ENCODE measurements around the gene WASF2. TPM values are rescaled to one million over a fixed set of nuclear protein-coding genes. Genes with fewer than 3 reads are reported as not detected.

WASF2 gene
- total and polyA plus RNA-seq, 2 of the 8 experiments (the other 6 are each of a cell fraction or from before 2014, with no cell fraction given): 32.1 to 86.6 TPM

DNA sequence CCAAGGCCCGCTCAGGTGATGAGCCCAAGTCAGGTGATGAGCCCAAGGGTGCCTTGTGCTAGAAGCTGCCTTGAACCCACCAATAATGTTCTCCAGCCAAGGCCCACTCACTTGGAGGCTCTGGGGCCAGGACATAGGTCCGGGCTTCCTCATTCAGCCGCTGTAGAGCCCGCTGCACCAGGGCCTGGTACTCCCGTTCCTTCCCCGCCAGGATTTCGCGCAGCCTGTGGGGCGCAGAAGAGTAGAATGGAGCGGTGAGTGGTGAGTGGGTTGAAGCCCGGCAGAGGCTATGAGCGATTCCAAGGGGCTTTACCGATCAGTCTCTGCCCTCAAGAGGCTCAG is 133.7 kb downstream of the WASF2 start:
- Histone ChIP-seq H3K18ac (ENCODE audit: extremely low read depth, low read length) (no peak overlapping the region), H3K4ac (replicated peaks; ENCODE audit: insufficient read length, low read depth, low read length) (no peak overlapping the region), H2BK15ac (ENCODE audit: low read length) (no peak overlapping the region), H3K4me2 (ENCODE audit: insufficient read depth in 1 of 2, low read depth in 2 of 2, low read length in 2 of 2) (no peak overlapping the region), H2BK120ac (replicated peaks; ENCODE audit: low read depth, low read length) (no peak overlapping the region), H4K5ac (ENCODE audit: insufficient read length, low read depth, low read length) (no peak overlapping the region), H3K14ac (ENCODE audit: insufficient read length) (no peak overlapping the region), H3K79me2 (ENCODE audit: control insufficient read depth in 1 of 2, insufficient read depth in 2 of 2, low read length in 2 of 2) (no peaks in the 10 kb centered on the region), H3K27ac (ENCODE audit: low read depth, low read length) (no peak overlapping the region), H3K9ac (replicated peaks in 1 of 4; ENCODE audit: extremely low read depth in 1 of 4, low read depth in 3 of 4, low read length in 3 of 4) (no peak overlapping the region), H3K4me1 (replicated peaks in 1 of 4; ENCODE audit: control insufficient read depth in 3 of 4, insufficient read depth in 4 of 4, low read length in 3 of 4) (peaks cover 0 to 18% (median 7%) of the 10 kb centered on the region in 4 experiments; a peak in 6 of 7 replicates), H3K23ac (ENCODE audit: insufficient read length) (no peak overlapping the region), H3K36me3 (ENCODE audit: control insufficient read depth in 2 of 4, insufficient read depth in 4 of 4, low read length in 3 of 4) (no peaks in the 10 kb centered on the region), H2AFZ (ENCODE audit: low read length) (no peak overlapping the region), H3K23me2 (ENCODE audit: low read depth, low read length) (peaks cover 19% of the 10 kb centered on the region), H3K79me1 (ENCODE audit: low read depth, low read length) (no peaks in the 10 kb centered on the region), H3K27me3 (replicated peaks in 1 of 4; ENCODE audit: control insufficient read depth in 3 of 4, extremely low read depth in 1 of 4, insufficient read depth in 3 of 4, low read length in 3 of 4) (peaks cover 11 to 38% (median 31%) of the 10 kb centered on the region in 4 experiments), H4K8ac (ENCODE audit: extremely low read depth, insufficient read depth, low read length) (no peak overlapping the region), H2BK20ac (ENCODE audit: low read length) (no peak overlapping the region), H2BK12ac (ENCODE audit: low read depth, low read length) (no peak overlapping the region), H3K56ac (replicated peaks; ENCODE audit: insufficient read length, low read depth, low read length) (no peak overlapping the region), H2AK5ac (ENCODE audit: low read depth, low read length) (no peak overlapping the region), H3K9me3 (ENCODE audit: insufficient read depth in 2 of 2, low read depth in 1 of 2, low read length in 1 of 2) (no peaks in the 10 kb centered on the region), H3K4me3 (ENCODE audit: extremely low read depth in 1 of 4, insufficient read depth in 2 of 4, low read depth in 3 of 4, low read length in 4 of 4) (no peak overlapping the region), H4K91ac (replicated peaks; ENCODE audit: insufficient read length, low read length) (no peak overlapping the region), H4K20me1 (replicated peaks in 1 of 2; ENCODE audit: control insufficient read depth in 1 of 2, insufficient read depth in 2 of 2, low read length in 2 of 2) (peaks cover 0 to 12% of the 10 kb centered on the region in 2 experiments), H2BK5ac (ENCODE audit: low read depth, low read length) (no peak overlapping the region)
- ChIA-PET CTCF (ENCODE audit: partially characterized antibody) (interaction anchor here (1.1 to 28.8 kb wide), 18 partner anchors 11 to 319 kb away, joined by 3 to 625 read pairs (median 9); partner anchors contain the start of genes CD164L2, FCN3, GPR3 and MAP3K6), POLR2A (ENCODE audit: partially characterized antibody) (interaction anchor here (0.7 to 10.9 kb wide), 6 partner anchors 6 to 249 kb away, joined by 3 to 101 read pairs (median 4); partner anchors contain the start of genes AHDC1 and MAP3K6)
- no peak for DNase-seq (ENCODE audit: low read depth in 1 of 2, low spot score in 2 of 2)
- WGBS, 2 experiments (ENCODE audit: extremely low coverage in 1 of 2, insufficient coverage in 1 of 2, insufficient read length in 1 of 2, insufficient replicate concordance in 2 of 2, low coverage in 1 of 2, low lambda C conversion rate in 2 of 2, missing lambda C conversion rate in 1 of 2): 93% methylated on average over 13 of the region's 13 CpGs; no CpG with 5 or more reads in 1 of the 2 experiments
- TF ChIP-seq, protein P1, sequence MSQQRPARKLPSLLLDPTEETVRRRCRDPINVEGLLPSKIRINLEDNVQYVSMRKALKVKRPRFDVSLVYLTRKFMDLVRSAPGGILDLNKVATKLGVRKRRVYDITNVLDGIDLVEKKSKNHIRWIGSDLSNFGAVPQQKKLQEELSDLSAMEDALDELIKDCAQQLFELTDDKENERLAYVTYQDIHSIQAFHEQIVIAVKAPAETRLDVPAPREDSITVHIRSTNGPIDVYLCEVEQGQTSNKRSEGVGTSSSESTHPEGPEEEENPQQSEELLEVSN (IDR thresholded peaks at IDR 0.05): 0 out of 2 replicates have a peak, but pooled peaks have one; percentile 3
- no peak for TF ChIP-seq JUND (IDR thresholded peaks at IDR 0.05; ENCODE audit: low read length)
- FAIRE-seq: no peak

All from H1 (cell line).